GM10266 (cell line): ENCODE measurements around the gene CCIN.

ENCODE experiments used
- DNase-seq: peaks from one replicate; pipeline ENCODE4 v3.0.0; 2012; ENCODE audit errors: extremely low spot score
- CTCF ChIP-seq: IDR thresholded peaks from 2 replicates; pipeline ENCODE4 v1.5.1; 2012; ENCODE audit warnings: mild to moderate bottlenecking, low read depth; ENCODE audit not compliant: control insufficient read depth, insufficient read depth; ENCODE audit errors: missing control alignments

The CCIN gene

GRCh38 chr9:36208521-36209253 is 39.5 kb downstream of the CCIN start:
- DNase-seq: no peak
- TF ChIP-seq CTCF: no peak

- TF ChIP-seq CTCF: no peak
- no peak for DNase-seq
Observed at GRCh38 chr9:36210722-36211121, 41.5 kb downstream of the CCIN start.

- DNase-seq: no peak
- no peak for TF ChIP-seq CTCF
Observed at GRCh38 chr9:36211510-36211909, 42.3 kb downstream of the CCIN start.

- no peak for DNase-seq
- TF ChIP-seq CTCF: no peak
Observed at GRCh38 chr9:36213387-36213786, 44.2 kb downstream of the CCIN start.

GRCh38 chr9:36213989-36214388 is 44.8 kb downstream of the CCIN start:
- TF ChIP-seq CTCF: no peak
- no peak for DNase-seq

GRCh38 chr9:36214571-36214970 is 45.4 kb downstream of the CCIN start:
- no peak for DNase-seq

More at GRCh38 chr9:36214571-36214970, 45.4 kb downstream of the CCIN start:
- TF ChIP-seq CTCF: no peak
